ENCODE results near the gene GSTO2.

GSTO2 gene

DNA sequence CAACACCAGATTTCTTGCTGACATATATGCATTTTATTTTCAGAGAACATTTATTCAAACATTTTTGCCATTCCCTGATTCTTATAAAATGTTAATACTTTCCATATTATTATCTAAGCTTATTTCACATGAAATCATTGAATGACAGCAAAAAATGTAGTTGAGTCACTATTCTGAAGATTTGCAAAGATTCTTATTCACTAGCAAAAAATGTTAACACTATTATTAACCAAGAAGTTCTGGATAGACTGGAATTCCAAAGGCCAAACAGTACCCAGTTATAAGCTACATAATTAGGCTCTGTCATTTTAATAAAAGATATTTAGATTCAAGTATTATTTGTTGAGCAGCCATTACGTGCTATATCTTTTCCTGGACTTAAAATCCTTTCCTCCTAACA, 4.3 kb downstream of the GSTO2 start:
- TF ChIP-seq, protein P1, sequence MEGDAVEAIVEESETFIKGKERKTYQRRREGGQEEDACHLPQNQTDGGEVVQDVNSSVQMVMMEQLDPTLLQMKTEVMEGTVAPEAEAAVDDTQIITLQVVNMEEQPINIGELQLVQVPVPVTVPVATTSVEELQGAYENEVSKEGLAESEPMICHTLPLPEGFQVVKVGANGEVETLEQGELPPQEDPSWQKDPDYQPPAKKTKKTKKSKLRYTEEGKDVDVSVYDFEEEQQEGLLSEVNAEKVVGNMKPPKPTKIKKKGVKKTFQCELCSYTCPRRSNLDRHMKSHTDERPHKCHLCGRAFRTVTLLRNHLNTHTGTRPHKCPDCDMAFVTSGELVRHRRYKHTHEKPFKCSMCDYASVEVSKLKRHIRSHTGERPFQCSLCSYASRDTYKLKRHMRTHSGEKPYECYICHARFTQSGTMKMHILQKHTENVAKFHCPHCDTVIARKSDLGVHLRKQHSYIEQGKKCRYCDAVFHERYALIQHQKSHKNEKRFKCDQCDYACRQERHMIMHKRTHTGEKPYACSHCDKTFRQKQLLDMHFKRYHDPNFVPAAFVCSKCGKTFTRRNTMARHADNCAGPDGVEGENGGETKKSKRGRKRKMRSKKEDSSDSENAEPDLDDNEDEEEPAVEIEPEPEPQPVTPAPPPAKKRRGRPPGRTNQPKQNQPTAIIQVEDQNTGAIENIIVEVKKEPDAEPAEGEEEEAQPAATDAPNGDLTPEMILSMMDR (IDR thresholded peaks at IDR 0.05; ENCODE audit: insufficient read depth, missing control alignments) = no peak
- no peak for DNase-seq (ENCODE audit: insufficient read length, low spot score)
- FAIRE-seq = no peak

DNA sequence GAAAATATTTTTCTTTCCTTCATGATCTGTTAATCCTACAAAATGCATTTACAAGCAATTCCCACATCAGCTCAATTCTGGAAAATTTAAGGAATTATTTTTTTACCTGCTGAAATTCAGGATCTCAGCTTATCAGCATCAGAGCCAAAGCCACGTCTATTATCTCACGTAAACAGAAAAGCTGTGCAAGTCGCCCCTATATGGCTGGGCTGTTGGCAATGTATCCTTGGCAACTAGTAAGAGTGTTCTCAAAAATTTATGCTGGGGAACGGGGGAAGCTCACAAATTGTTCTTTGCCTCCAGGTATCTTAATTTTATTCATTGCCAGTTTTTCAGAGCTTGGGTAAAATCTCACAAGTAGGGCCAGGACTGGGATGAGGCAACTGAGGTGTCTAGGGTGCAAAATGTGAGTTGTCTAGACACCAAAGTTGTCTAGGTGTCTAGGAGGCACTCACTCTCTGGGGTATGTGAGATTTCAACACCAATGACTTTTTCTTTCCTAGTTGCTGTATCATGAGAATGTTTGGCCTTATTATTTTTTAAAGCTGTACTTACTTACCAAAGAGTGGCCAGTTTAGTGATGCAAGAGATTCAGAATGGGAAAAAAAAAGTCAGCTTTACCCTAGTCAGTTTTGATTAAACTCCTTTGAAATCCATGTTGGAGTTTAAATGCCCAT, 5.1 kb downstream of the GSTO2 start:
- FAIRE-seq (no peak), DNase-seq (ENCODE audit: insufficient read length, low spot score) (no peak)
- TF ChIP-seq, protein P1 (IDR thresholded peaks at IDR 0.05; ENCODE audit: insufficient read depth, missing control alignments) = no peak

DNA sequence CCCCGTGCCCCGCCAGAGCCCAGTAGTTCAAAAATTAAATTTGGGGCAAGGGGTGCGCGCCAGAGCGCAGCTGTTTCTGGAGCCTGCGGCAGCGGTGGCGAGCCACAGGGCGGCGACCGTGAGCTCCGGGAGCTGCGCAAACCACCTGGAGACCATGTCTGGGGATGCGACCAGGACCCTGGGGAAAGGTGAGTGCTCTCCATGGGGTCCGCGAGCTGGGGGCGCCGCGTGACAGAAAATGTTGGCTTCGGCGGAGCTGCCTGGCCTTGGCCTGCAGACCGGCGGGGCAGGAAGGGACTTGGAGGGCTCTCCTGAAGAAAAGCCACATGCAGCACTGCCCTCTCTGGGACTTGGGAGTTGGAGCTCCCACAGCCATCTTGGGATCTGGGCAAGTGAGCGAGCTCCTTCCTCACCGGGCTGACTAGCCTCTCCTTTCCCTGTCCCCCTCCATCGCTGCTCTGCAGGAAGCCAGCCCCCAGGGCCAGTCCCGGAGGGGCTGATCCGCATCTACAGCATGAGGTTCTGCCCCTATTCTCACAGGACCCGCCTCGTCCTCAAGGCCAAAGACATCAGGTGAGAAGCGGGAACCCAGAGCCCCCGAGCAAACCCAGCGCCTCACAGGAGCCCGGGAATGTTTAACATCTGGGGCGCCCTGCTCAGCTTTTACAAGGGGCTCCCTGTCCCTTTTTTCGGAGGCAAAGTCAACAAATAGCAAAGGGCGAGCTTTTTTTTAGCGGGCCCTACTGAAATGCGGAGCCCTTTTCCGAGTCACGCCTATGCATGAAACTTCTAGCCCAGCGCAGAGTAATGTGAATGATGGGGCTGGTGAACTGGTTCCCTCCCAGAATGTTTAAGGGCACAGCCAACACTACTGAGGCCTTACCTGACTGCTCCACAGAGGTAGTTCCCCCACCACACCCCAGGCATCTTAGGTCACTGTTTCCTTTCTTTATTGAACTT, 6.1 kb downstream of the GSTO2 start:
- no peak for DNase-seq (ENCODE audit: insufficient read length, low spot score)
- no peak for FAIRE-seq
- TF ChIP-seq, protein P1 (IDR thresholded peaks at IDR 0.05; ENCODE audit: insufficient read depth, missing control alignments) = no peak

DNA sequence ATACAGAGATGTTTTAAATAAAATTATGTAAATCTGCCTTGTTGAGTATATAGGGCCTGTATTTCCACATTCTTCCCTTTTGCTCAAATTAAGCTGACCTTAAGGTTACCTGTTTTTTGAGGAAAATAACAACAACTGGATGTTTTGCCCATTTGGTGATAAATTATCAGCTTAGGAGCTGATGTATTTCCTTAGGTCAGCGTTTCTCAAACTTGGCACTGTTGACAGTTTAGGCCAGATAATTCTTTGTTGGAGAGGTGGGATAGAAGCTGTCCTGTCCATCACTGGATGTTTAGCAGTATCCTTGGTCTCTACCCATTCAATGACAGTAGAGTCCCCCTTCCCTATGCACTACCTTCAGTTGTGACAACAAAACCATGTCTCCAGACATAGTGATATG, 7.2 kb downstream of the GSTO2 start:
- no peak for FAIRE-seq
- no peak for DNase-seq (ENCODE audit: insufficient read length, low spot score)
- TF ChIP-seq, protein P1 (IDR thresholded peaks at IDR 0.05; ENCODE audit: insufficient read depth, missing control alignments) = no peak

DNA sequence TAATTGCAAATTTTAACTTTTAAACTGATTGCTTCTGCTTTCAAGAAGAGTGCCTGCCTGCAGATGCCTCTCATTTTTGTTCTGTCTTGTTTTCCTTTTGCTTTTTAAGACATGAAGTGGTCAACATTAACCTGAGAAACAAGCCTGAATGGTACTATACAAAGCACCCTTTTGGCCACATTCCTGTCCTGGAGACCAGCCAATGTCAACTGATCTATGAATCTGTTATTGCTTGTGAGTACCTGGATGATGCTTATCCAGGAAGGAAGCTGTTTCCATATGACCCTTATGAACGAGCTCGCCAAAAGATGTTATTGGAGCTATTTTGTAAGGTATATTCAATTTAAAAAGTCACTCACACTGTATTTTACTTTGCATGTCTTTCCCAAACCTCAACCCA, 8.8 kb downstream of the GSTO2 start:
- TF ChIP-seq, protein P1 (IDR thresholded peaks at IDR 0.05; ENCODE audit: insufficient read depth, missing control alignments) = no peak
- FAIRE-seq = no peak
- no peak for DNase-seq (ENCODE audit: insufficient read length, low spot score)

DNA sequence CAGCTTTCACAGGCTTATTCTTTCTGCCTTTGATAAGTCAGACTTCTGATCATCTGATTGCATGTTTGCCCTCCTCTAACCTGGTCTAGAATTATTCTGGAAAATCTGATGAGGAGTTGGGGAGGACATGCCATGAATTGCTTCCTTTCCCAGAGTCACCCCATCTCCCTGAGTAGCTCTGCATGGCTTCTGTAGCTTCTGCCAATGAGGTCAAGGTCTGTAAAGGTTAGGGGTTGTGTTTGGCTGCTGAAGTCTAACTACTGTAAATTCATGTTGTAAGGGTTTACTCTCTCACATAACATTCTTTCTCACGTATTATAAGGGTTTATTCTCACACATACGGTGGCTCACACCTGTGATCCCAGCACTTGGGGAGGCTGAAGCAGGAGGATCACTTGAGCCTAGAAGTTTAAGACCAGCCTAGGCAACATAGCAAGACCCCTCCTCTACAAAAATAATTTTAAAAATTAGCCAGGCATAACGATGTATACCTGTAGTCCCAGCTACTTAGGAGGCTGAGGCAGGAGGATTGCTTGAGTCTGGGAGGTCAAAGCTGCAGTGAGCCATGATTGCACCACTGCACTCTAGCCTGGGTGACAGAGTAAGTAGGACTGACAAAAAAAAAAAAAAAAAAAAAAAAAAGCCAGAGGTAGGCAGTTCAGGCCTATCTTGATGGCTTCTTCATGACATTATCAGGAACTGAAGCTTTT, 10.7 kb downstream of the GSTO2 start:
- TF ChIP-seq, protein P1 (IDR thresholded peaks at IDR 0.05; ENCODE audit: insufficient read depth, missing control alignments) = no peak

More for the DNA sequence above, 10.7 kb downstream of the GSTO2 start:
- DNase-seq (ENCODE audit: insufficient read length, low spot score) = no peak
- FAIRE-seq = no peak

Measured in D721Med (cell line).